ENCODE data around the gene ZNF445. TPM values are rescaled to one million over a fixed set of nuclear protein-coding genes. Genes with fewer than 3 reads are reported as not detected.

ZNF445 gene
- total RNA-seq, 1 experiment from 2014 or later = 11.9 TPM

DNA sequence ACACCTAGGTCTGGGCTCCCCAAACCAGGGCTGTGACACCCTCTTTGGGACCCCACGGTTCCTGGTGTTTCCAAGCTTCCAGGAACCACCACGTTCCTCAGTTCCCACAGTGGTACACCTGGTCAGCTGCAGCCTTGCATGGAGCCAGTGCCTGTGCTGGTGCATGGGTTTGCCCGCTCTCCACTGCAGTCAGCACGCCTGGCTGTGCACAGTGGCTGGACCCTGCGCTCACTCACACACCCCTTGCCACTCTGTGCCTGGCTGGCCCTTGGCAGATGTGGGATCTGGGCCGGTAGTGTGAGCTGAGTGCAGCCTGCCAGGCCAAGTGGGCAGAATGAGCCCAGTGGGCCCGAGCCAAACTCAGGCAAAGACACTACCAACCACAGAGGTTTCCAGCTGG, 90.1 kb downstream of the ZNF445 start:
- no TSS peak for BruUV-seq (replicated peaks)
- DNase-seq (ENCODE audit: low read depth, low spot score) (no peak), ATAC-seq (no peak)
- Histone ChIP-seq H3K27me3 (ENCODE audit: control insufficient read depth, insufficient read depth, low read length) (no peaks in the 10 kb centered on the region), H3K27ac (ENCODE audit: low read length) (no peak overlapping the region), H3K36me3 (ENCODE audit: control insufficient read depth, insufficient read depth, low read length) (no peaks in the 10 kb centered on the region), H3K4me1 (ENCODE audit: control insufficient read depth, insufficient read depth, low read length) (no peaks in the 10 kb centered on the region), H3K4me3 (ENCODE audit: low read depth in 2 of 2, low read length in 2 of 2) (no peak overlapping the region), H3K9me3 (ENCODE audit: control insufficient read depth, insufficient read depth, low read depth, low read length) (no peaks in the 10 kb centered on the region)
- intact Hi-C loops (cut with micrococcal nuclease; ENCODE audit: unreplicated experiment) (no loop called here), in situ Hi-C loops (cut with HindIII; ENCODE audit: low pct_unique_long_range_greater_than_20kb, low sequenced_read_pairs) (no loop called here)
- CTCF ChIA-PET = no interaction called here
- TF ChIP-seq, protein P1, sequence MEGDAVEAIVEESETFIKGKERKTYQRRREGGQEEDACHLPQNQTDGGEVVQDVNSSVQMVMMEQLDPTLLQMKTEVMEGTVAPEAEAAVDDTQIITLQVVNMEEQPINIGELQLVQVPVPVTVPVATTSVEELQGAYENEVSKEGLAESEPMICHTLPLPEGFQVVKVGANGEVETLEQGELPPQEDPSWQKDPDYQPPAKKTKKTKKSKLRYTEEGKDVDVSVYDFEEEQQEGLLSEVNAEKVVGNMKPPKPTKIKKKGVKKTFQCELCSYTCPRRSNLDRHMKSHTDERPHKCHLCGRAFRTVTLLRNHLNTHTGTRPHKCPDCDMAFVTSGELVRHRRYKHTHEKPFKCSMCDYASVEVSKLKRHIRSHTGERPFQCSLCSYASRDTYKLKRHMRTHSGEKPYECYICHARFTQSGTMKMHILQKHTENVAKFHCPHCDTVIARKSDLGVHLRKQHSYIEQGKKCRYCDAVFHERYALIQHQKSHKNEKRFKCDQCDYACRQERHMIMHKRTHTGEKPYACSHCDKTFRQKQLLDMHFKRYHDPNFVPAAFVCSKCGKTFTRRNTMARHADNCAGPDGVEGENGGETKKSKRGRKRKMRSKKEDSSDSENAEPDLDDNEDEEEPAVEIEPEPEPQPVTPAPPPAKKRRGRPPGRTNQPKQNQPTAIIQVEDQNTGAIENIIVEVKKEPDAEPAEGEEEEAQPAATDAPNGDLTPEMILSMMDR (IDR thresholded peaks at IDR 0.05) = no peak
- TF ChIP-seq TCF7L2 (IDR thresholded peaks at IDR 0.05; ENCODE audit: low read depth, low read length) (no peak), POLR2AphosphoS5 (IDR thresholded peaks at IDR 0.05; ENCODE audit: low read depth, low read length) (no peak), SIN3A (IDR thresholded peaks at IDR 0.05; ENCODE audit: borderline replicate concordance, insufficient read depth, low read depth, low read length) (no peak)
- TF ChIP-seq, protein P2, sequence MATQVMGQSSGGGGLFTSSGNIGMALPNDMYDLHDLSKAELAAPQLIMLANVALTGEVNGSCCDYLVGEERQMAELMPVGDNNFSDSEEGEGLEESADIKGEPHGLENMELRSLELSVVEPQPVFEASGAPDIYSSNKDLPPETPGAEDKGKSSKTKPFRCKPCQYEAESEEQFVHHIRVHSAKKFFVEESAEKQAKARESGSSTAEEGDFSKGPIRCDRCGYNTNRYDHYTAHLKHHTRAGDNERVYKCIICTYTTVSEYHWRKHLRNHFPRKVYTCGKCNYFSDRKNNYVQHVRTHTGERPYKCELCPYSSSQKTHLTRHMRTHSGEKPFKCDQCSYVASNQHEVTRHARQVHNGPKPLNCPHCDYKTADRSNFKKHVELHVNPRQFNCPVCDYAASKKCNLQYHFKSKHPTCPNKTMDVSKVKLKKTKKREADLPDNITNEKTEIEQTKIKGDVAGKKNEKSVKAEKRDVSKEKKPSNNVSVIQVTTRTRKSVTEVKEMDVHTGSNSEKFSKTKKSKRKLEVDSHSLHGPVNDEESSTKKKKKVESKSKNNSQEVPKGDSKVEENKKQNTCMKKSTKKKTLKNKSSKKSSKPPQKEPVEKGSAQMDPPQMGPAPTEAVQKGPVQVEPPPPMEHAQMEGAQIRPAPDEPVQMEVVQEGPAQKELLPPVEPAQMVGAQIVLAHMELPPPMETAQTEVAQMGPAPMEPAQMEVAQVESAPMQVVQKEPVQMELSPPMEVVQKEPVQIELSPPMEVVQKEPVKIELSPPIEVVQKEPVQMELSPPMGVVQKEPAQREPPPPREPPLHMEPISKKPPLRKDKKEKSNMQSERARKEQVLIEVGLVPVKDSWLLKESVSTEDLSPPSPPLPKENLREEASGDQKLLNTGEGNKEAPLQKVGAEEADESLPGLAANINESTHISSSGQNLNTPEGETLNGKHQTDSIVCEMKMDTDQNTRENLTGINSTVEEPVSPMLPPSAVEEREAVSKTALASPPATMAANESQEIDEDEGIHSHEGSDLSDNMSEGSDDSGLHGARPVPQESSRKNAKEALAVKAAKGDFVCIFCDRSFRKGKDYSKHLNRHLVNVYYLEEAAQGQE (IDR thresholded peaks at IDR 0.05; ENCODE audit: insufficient read depth in 1 of 2, low read depth in 2 of 2, low read length in 1 of 2) = no peak
- POLR2A ChIA-PET = no interaction called here

Other genes with a start within 250 kb of the ZNF445 start
- gene TOPAZ1, start 235.8 kb downstream of the ZNF445 start, total RNA-seq (2021; ENCODE audit: unreplicated experiment) = not detected
- 19.5 TPM for gene TCAIM, start 138.9 kb downstream of the ZNF445 start, total RNA-seq (2021; ENCODE audit: unreplicated experiment)
- not detected for gene ZKSCAN7, start 77.5 kb upstream of the ZNF445 start, total RNA-seq (2021; ENCODE audit: unreplicated experiment)
- gene ZNF660, start 107.3 kb upstream of the ZNF445 start, total RNA-seq (2021; ENCODE audit: unreplicated experiment) = not detected
- gene ZNF197, start 147.4 kb upstream of the ZNF445 start, total RNA-seq (2021; ENCODE audit: unreplicated experiment) = 7.0 TPM
- gene ZNF35, start 171.1 kb upstream of the ZNF445 start, total RNA-seq (2021; ENCODE audit: unreplicated experiment) = 9.3 TPM
- gene ZNF502, start 235.0 kb upstream of the ZNF445 start, total RNA-seq (2021; ENCODE audit: unreplicated experiment) = not detected

Data from Panc1 (cell line).